Ureter (tissue), 1 donor: ENCODE data around the gene TCEAL7. TPM values are rescaled to one million over a fixed set of nuclear protein-coding genes. Genes with fewer than 3 reads are reported as not detected.

Source experiments
- DNase-seq: peaks from one replicate; pipeline ENCODE4 v3.0.0-alpha.2; 2020; ENCODE audit warnings: low spot score
- total RNA-seq: library from RNA; stranded (reverse); gene quantifications from one replicate; pipeline ENCODE4 v1.2.4, GENCODE V29; 2023
- donor health status: DM: yes; HTN: yes; CAD: no.

Gene TCEAL7
- total RNA-seq, 1 donor from 2014 or later: 7.9 TPM

- DNase-seq: no peak
Observed at GRCh38 chrX:103367502-103367901, 37.5 kb downstream of the TCEAL7 start.

DNA sequence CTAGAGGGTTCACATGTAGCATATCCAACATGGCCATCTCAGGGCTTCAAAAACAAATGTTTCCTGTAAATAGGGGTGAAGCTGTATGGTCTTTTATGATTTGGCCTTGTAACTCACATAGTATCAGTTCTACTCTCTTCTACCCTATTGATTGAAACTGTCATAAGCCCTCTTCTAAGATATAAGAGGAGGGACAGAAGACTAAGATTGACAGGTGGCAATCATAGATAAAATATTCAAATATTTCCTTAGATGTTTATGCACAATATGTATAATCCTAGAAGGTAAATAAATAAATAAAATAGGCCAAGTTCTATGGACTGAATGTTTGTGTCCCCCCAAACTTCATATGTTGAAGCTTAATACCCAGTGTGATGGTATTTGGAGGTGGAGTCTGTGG lies 39.4 kb downstream of the TCEAL7 start:
- no peak for DNase-seq

DNA sequence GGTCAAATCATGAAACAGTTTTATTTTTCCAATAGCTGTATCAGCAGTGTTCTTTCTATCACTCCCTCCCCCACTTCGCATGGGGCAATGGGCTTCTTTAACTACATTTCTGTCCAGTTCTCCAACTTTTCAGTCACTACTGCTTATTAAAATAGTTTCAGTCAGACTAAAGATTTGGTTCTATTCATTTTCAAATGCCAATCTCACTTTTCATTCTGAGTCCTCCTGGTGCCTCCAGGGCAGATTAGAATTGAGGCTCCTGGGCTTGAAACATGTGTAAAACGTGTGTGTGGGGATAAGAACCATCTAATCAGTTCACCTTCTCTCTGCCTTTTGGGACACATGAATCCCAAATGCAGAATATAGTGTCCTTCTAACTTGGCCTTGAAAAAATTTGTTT lies 42.8 kb downstream of the TCEAL7 start:
- no peak for DNase-seq

DNA sequence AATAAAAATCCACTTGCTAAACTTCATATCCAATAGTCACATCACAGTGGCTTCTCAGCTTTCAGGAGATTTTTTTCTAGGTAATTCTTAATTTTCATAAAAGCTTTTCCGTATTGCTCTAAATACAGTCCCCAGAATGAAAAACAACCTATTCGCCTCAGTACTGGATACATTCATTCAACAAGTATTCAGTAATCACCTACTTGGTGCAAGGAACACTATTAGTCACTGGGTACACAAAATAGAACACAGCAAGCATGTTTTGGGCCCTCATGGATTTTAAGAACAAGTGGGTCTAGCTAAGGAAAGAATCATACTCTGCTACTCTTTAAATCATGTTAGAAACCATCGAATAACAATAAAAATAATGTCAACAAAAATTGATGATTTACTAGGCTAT lies 43.5 kb downstream of the TCEAL7 start:
- DNase-seq: no peak

DNA sequence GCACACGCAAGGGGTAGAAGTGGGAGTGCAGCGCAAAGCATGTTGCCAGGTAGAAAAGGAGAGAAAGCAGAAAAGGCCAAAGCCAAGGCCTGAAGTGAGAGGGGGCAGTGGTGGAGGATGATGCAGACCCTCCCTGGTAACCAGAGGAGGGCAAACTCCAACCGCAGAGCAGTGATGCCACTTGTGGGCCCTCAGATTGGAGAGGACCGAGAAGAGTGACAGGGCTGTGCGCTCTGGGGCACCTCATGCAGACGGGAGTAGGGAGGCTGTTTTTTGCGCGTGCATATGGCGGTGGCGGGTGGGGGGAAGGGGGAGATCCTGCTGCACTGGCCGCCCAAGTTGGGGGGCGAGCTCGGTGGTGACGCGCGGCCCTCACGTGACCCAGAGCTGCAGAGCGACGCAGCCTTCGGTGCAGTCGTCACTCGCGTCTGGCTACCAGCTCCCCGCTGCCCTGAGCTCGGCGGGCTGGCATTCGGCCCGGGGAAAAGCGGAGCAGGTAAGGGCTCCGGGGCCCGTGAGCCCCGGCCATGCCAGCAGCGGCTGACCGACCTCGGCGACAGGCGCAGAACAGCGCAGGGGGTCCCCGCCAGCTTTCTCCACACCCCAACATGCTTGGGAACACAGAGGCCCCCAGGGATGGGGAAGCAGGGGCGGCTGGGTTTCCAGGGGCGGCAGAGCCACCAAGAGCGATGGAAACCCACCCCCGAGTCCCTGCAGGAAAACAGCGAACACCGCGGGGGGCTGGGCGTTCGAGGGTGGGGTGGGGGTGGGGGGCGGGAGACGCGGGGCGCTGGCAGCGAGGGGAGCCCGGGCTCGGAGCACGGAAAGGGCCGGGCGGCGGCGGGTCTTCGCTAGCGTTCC lies 46.3 kb downstream of the TCEAL7 start, which contains the start of gene BEX3:
Gene BEX3 (plus strand): TSS at position 421 of the 861 bp plus-strand sequence. CDS start 984 bp downstream, outside the sequence.
- peak; percentile 53 for DNase-seq

- DNase-seq: peak; percentile 45
Observed at GRCh38 chrX:103376979-103377324, 46.9 kb downstream of the TCEAL7 start.

DNA sequence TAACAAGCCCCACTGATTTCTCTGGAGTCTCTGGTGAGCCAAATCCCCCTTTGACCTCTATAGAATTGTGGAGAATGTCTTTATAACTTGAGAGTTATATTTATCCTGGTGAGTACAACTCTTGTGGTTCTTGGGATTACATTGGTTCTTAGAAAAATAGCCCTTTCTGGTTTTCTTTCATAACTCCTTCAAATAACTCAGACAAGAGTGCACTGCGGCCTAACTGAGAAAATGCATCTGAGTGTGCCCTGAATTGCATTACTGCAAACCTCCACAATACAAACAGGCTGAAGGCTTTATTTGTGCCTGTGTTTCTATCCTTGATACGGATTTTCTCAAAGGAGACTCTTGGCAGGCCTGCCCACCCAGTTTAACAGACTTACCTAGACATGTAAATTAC lies 49.0 kb downstream of the TCEAL7 start:
- no peak for DNase-seq

Other genes with a start within 250 kb of the TCEAL7 start
- gene NXF3, start 237.1 kb upstream of the TCEAL7 start, total RNA-seq: 1.9 TPM
- 51.2 TPM for gene BEX4, start 115.1 kb upstream of the TCEAL7 start, total RNA-seq
- gene TCEAL8, start 75.1 kb upstream of the TCEAL7 start, total RNA-seq: 54.7 TPM
- 1.1 TPM for gene TCEAL5, start 53.5 kb upstream of the TCEAL7 start, total RNA-seq
- 16.5 TPM for gene BEX2, start 19.2 kb upstream of the TCEAL7 start, total RNA-seq
- 52.1 TPM for gene TCEAL9, start 26.3 kb downstream of the TCEAL7 start, total RNA-seq
- 111 TPM for gene BEX3, start 46.3 kb downstream of the TCEAL7 start, total RNA-seq
- 2.8 TPM for gene RAB40A, start 189.2 kb downstream of the TCEAL7 start, total RNA-seq